Measurements from ENCODE around the gene SATB2.

Gene SATB2

DNA sequence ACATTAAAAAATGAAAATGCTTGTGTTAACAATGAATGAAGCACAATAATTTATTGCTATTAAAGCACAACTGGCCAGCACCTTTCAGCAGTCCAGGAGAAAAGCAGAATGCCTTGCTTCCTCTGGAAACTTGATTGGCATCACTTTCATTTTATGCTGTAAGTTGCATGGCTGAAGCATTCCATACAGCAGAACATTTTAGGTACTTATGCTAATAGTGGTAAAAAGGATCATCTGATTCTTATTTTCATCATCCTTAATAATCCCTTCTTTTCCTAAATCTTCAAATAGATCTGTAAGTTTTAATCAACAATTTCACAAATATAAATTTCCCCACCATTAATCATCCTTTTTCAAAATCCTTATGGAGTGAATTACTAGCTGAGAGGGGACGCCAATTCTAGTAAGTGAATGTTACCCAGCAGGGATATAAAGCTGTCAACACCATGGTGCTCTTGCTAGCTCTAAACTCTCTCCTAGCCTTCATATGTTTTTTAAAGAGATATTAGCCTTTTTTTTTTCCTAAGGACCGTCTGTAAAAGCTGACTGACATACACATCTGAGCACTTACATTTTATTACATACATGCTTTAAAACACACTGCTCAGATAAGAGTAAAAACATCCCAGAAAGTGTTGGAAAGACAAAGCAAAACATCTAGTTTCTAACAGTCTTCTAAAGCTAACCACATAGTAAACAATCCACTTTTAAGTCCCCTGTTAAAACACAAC lies 5.3 kb downstream of the SATB2 start:
- DNase-seq (ENCODE audit: low read depth in 3 of 3, low spot score in 1 of 3) = no peak

DNA sequence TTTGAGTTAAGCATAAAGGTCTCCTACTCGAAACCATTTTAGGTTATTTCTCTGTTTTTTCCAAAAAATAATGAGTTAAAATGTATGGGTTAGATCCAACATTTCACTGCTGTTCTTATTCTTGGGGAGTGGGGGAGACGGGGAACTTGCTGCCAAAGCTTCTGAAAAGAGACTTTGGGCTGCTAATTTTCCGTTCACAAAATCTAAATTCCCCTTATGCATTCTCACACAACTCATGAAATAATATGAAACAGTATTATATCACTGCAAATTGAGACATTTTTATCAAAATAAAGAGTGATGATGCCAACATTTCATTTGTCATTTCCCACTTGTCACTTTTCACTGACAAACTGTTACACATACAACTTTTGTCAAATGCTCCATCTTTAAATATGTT lies 7.8 kb downstream of the SATB2 start:
- DNase-seq (ENCODE audit: low read depth in 3 of 3, low spot score in 1 of 3) = no peak

- DNase-seq (ENCODE audit: low read depth in 3 of 3, low spot score in 1 of 3) = no peak
Measured at GRCh38 chr2:199449455-199449854, 8.3 kb downstream of the SATB2 start.

DNA sequence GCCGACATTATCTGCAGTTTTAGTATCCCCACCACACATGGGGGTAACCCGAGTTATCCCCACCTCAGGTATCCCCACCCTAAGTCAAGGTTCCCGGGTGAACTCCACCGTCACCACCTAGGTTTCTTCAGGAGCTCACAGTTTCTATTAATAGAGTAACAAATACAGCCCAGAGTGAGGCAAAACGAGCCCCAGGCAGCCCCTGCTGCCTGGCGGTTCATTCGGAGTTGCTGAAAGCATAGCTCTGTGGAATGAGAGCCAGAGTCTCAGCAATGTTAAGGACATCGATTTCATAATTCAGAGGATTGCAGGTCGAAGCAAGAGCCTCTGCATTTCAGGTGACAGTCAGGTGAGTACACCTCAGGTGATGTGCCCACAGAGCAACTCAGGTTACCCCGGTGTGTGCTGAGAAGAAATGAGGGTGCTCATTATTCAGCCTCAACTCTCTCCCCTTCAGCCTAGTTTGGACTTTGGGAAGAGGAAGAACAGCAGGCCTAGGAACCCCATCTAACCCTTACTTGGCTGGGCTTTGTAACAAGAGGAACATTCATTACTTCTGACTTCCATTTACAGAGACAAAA lies 10.7 kb downstream of the SATB2 start:
- no peak for DNase-seq (ENCODE audit: low read depth in 3 of 3, low spot score in 1 of 3)

DNA sequence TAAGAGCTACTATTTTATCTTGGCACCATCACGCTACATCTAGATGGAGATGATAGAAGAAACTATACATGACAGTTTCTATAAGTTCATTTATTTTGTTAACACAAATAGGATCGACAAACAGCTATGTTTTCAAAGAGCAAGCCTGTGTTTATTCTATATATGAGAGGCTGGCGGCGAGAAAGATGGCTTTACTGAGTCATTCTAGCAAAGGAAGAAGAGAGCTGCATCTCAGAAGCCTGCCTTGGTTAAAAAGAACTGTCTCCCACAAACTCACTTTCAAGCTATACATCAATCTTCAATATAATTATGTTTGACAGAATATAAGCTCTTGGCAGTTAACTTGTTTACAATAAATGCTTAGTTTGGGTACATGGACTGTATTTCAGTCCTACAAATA lies 13.0 kb downstream of the SATB2 start:
- DNase-seq (ENCODE audit: low read depth in 3 of 3, low spot score in 1 of 3) = no peak

DNA sequence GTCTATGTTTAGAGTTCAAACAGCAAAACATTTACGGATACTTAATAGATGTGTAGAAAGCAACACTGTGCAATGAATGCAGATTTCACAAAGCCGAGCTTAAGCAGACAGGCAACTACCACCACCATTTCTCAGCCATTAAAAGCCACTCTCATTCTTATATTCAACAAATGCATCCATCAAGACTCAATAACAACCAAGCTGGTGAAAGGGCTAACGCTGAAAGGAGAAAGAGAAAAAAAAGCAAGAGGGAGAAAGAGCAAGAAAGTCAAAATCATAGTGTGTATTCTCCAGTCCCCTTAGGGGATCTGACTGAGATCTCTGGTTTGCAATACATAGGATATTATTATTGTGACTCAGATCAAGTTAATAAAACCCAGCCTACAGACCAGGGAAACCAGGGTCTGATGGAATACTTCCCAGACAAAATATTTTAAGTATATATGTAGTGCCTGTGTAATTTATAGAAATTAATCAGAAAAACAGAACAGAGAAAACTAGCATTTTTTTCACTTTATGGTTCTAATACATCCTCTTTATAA lies 14.1 kb downstream of the SATB2 start:
- DNase-seq (ENCODE audit: low read depth in 3 of 3, low spot score in 1 of 3) = no peak

GRCh38 chr2:199442173-199442572 lies 15.6 kb downstream of the SATB2 start:
- no peak for DNase-seq (ENCODE audit: low read depth in 3 of 3, low spot score in 1 of 3)

- DNase-seq (ENCODE audit: low read depth in 3 of 3, low spot score in 1 of 3) = no peak
Measured at GRCh38 chr2:199441759-199442158, 16.0 kb downstream of the SATB2 start.

GRCh38 chr2:199440118-199440517 lies 17.6 kb downstream of the SATB2 start:
- no peak for DNase-seq (ENCODE audit: low read depth in 3 of 3, low spot score in 1 of 3)

- DNase-seq (ENCODE audit: low read depth in 3 of 3, low spot score in 1 of 3) = no peak
Measured at GRCh38 chr2:199439542-199439941, 18.2 kb downstream of the SATB2 start.

GRCh38 chr2:199439066-199439465 lies 18.7 kb downstream of the SATB2 start:
- DNase-seq (ENCODE audit: low read depth in 3 of 3, low spot score in 1 of 3) = no peak

- no peak for DNase-seq (ENCODE audit: low read depth in 3 of 3, low spot score in 1 of 3)
Measured at GRCh38 chr2:199434555-199434954, 23.2 kb downstream of the SATB2 start.

- no peak for DNase-seq (ENCODE audit: low read depth in 3 of 3, low spot score in 1 of 3)
Measured at GRCh38 chr2:199433204-199433832, 24.4 kb downstream of the SATB2 start.

GRCh38 chr2:199431746-199432213 lies 26.0 kb downstream of the SATB2 start:
- no peak for DNase-seq (ENCODE audit: low read depth in 3 of 3, low spot score in 1 of 3)

GRCh38 chr2:199430214-199430613 lies 27.5 kb downstream of the SATB2 start:
- no peak for DNase-seq (ENCODE audit: low read depth in 3 of 3, low spot score in 1 of 3)

- DNase-seq (ENCODE audit: low read depth in 3 of 3, low spot score in 1 of 3) = no peak
Measured at GRCh38 chr2:199428291-199428690, 29.4 kb downstream of the SATB2 start.

GRCh38 chr2:199424160-199424559 lies 33.6 kb downstream of the SATB2 start:
- DNase-seq (ENCODE audit: low read depth in 3 of 3, low spot score in 1 of 3) = no peak

DNA sequence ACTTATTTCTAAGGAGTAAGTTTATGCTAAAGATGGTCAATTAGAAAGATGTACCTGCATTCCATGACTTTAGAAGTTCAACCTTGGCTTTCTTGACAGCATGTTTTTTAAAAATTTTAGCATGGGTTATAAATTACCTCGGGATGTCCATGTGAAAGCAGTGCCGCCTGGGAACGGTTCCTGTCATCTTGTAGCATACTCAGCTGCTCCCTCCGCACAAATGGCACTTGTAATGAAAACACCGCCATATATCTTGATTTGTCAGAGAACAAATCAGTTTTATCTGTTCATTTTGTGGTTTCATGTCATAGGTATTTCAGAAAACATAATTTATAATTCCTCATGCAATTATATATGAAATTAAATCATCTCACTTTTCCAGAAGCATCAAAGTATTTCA lies 38.3 kb downstream of the SATB2 start:
- no peak for DNase-seq (ENCODE audit: low read depth in 3 of 3, low spot score in 1 of 3)

GRCh38 chr2:199414465-199414864 lies 43.3 kb downstream of the SATB2 start:
- DNase-seq (ENCODE audit: low read depth in 3 of 3, low spot score in 1 of 3) = no peak

GRCh38 chr2:199414001-199414400 lies 43.7 kb downstream of the SATB2 start:
- no peak for DNase-seq (ENCODE audit: low read depth in 3 of 3, low spot score in 1 of 3)

- DNase-seq (ENCODE audit: low read depth in 3 of 3, low spot score in 1 of 3) = no peak
Measured at GRCh38 chr2:199409759-199410529, 47.8 kb downstream of the SATB2 start.
